GM12878 (cell line): Measurements from ENCODE around the gene CCNB3. TPM values are rescaled to one million over a fixed set of nuclear protein-coding genes. Genes with fewer than 3 reads are reported as not detected.

ENCODE experiments used
- ATAC-seq: fragments of 200-7000 bp; cut with Tn5 transposase; 3 replicates; pipeline ENCODE4 v1.9.1; 2020; ENCODE audit warnings: mild to moderate bottlenecking, moderate library complexity
- BruUV-seq: library from RNA; stranded (reverse); fragments of 400-500 nt; replicated peaks from 2 replicates; lab custom pipeline; 2021; lab: Mats Ljungman, UMichigan
- CTCF ChIA-PET: fragments of 300-600 bp; sonication (Branson Sonifier 250); formaldehyde crosslinking; extraction: SDS; loops from one replicate; lab custom pipeline; 2021; ENCODE audit warnings: inconsistent platforms; lab: Yijun Ruan, JAX
- POLR2A ChIA-PET: fragments of 350-600 bp; formaldehyde crosslinking; extraction: SDS; loops from one replicate; lab custom pipeline; 2021; ENCODE audit warnings: inconsistent platforms; lab: Charles Lee
- RAD21 ChIA-PET: fragments of 300-600 bp; sonication (Branson Sonifier 250); formaldehyde crosslinking; loops from one replicate; lab custom pipeline; 2023; ENCODE audit warnings: antibody characterized with exemption; ENCODE audit not compliant: unreplicated experiment; lab: Charles Lee
- SMC1A ChIA-PET: fragments of 300-600 bp; sonication (Branson Sonifier 250); formaldehyde crosslinking; loops from one replicate; lab custom pipeline; 2023; ENCODE audit not compliant: unreplicated experiment, uncharacterized antibody; lab: Charles Lee
- DNase-seq: peaks from one replicate; pipeline ENCODE4 v3.0.0-alpha.2; 2011; ENCODE audit warnings: low read depth, low spot score
- FAIRE-seq: peaks from 3 replicates; lab custom pipeline; 2011; peaks lifted over from hg19 to GRCh38; lab: Jason Lieb, UNC
- H2AFZ ChIP-seq: 2 replicates; pipeline ENCODE4 v1.6.0; 2011; ENCODE audit warnings: low read depth, low read length, control low read depth; ENCODE audit not compliant: control insufficient read depth
- H3K27ac ChIP-seq: 2 replicates; pipeline ENCODE4 v1.5.1; 2011; ENCODE audit warnings: control low read depth; ENCODE audit not compliant: control insufficient read depth, insufficient read depth
- H3K27me3 ChIP-seq, 2 experiments: replicated peaks in 1 of 2; 2 replicates each; pipeline versions ENCODE4 v1.6.0 to v1.6.1; 2011; ENCODE audit warnings: low read length in 1 of 2; ENCODE audit not compliant: control insufficient read depth in 2 of 2, insufficient read depth in 2 of 2
- H3K36me3 ChIP-seq, 2 experiments: 2 replicates each; pipeline ENCODE4 v1.5.1; 2011; ENCODE audit warnings: low read length in 1 of 2; ENCODE audit not compliant: control insufficient read depth in 2 of 2, insufficient read depth in 2 of 2
- H3K4me1 ChIP-seq: 2 replicates; pipeline ENCODE4 v1.6.1; 2011; ENCODE audit warnings: mild to moderate bottlenecking, low read length, moderate library complexity, mixed read lengths; ENCODE audit not compliant: control insufficient read depth, insufficient read depth
- H3K4me2 ChIP-seq: 2 replicates; pipeline ENCODE4 v1.6.0; 2011; ENCODE audit warnings: control low read depth; ENCODE audit not compliant: control insufficient read depth, insufficient read depth
- H3K4me3 ChIP-seq: fragments of 200-600 bp; sonication (generic); 2 replicates; pipeline ENCODE4 v1.5.1; 2016
- H3K79me2 ChIP-seq: 2 replicates; pipeline ENCODE4 v1.6.0; 2011; ENCODE audit warnings: low read length; ENCODE audit not compliant: control insufficient read depth, insufficient read depth
- H3K9ac ChIP-seq: 2 replicates; pipeline ENCODE4 v1.8.0; 2011; ENCODE audit warnings: low read length, control low read depth, mixed read lengths; ENCODE audit not compliant: control insufficient read depth, insufficient read depth
- H3K9me3 ChIP-seq: replicated peaks from 3 replicates; pipeline ENCODE4 v1.5.1; 2011; ENCODE audit warnings: mild to moderate bottlenecking, low read length; ENCODE audit not compliant: control insufficient read depth, insufficient read depth
- H4K20me1 ChIP-seq: 2 replicates; pipeline ENCODE4 v1.6.0; 2011; ENCODE audit not compliant: control insufficient read depth, insufficient read depth
- CBX5 ChIP-seq: sonication (generic); IDR thresholded peaks from 2 replicates; pipeline ENCODE4 v1.6.1; 2016; ENCODE audit warnings: low read depth, moderate library complexity, mild to moderate bottlenecking, inconsistent platforms
- GABPA ChIP-seq: IDR thresholded peaks from 2 replicates; pipeline ENCODE4 v1.6.1; 2014; ENCODE audit warnings: antibody characterized with exemption, low read depth, mild to moderate bottlenecking, inconsistent platforms
- POLR2A ChIP-seq: IDR thresholded peaks from 2 replicates; pipeline ENCODE4 v1.6.1; 2011; ENCODE audit warnings: low read depth, mild to moderate bottlenecking, low read length
- SRF ChIP-seq, 2 experiments: IDR thresholded peaks; 2 replicates each; pipeline ENCODE4 v1.6.1; 2011; ENCODE audit warnings: low read depth in 2 of 2, low read length in 2 of 2, mild to moderate bottlenecking in 1 of 2, moderate library complexity in 1 of 2
- ZSCAN29 ChIP-seq: fragments of 450-650 bp; IDR thresholded peaks from 2 replicates; pipeline ENCODE4 v1.6.1; 2017; ENCODE audit warnings: mild to moderate bottlenecking, moderate library complexity
- WGBS: methylation state at CpG from one replicate; pipeline ENCODE4 v1.1.6; 2016; ENCODE audit warnings: low lambda C conversion rate; ENCODE audit not compliant: insufficient replicate concordance, insufficient coverage; ENCODE audit errors: missing lambda C conversion rate; 5-methylcytosine and 5-hydroxymethylcytosine counted together
- in situ Hi-C: fragments of 300-500 bp; cut with MboI; formaldehyde crosslinking; loops from 9 replicates; pipeline ENCODE4 v1.14.3; 2018; ENCODE audit warnings: mixed read lengths
- intact Hi-C: fragments of 100-400 bp; cut with micrococcal nuclease; formaldehyde crosslinking; loops from one replicate; pipeline ENCODE4 v1.14.2; 2022; ENCODE audit not compliant: unreplicated experiment
- polyA plus RNA-seq, 11 experiments: library from polyadenylated mRNA; depleted of rRNA in 4 of 11; unstranded in 6 of 11; stranded (reverse) in 5 of 11; fragments of >200 nt; fragmentation: Nextera tagmentation in 4 of 11; fragmentation: Illumina TruSeq in 1 of 11; extraction: Ambion mirVana in 4 of 11; extraction: Trizol in 1 of 11; gene quantifications; 1 replicate in 1 of 11; 2 replicates in 10 of 11; pipeline versions ENCODE4 v1.2.1 to v1.2.3, GENCODE V29; 2011 to 2016; ENCODE audit warnings: inconsistent platforms in 2 of 11, missing spikeins in 2 of 11, low read depth in 1 of 11
- total RNA-seq, 4 experiments: library from RNA; depleted of rRNA in 3 of 4; stranded (reverse); fragments of >200 nt in 3 of 4; fragmentation: Illumina TruSeq in 1 of 4; extraction: Trizol in 1 of 4; gene quantifications; 2 replicates each; pipeline versions ENCODE4 v1.2.1 to v1.2.3, GENCODE V29; 2013 to 2021
- TF ChIP-seq, protein P1 (sequence below), 3 experiments: IDR thresholded peaks in 2 of 3; conservative IDR thresholded peaks in 1 of 3; 2 replicates each; pipeline ENCODE4 v1.5.1; 2011; ENCODE audit warnings: low read depth in 3 of 3, low read length in 3 of 3, mild to moderate bottlenecking in 3 of 3, control low read depth in 2 of 3, moderate library complexity in 2 of 3, inconsistent platforms in 1 of 3, mixed read lengths in 1 of 3; ENCODE audit not compliant: control insufficient read depth in 2 of 3, insufficient read depth in 1 of 3; ENCODE audit errors: extremely low read depth in 1 of 3
- TF ChIP-seq, protein P2 (sequence below): IDR thresholded peaks from 2 replicates; pipeline ENCODE4 v1.6.1; 2011; ENCODE audit warnings: low read depth, low read length, improper control_type of control experiment, borderline replicate concordance
- TF ChIP-seq, protein P3 (sequence below): IDR thresholded peaks from 2 replicates; pipeline ENCODE4 v1.6.1; 2012; ENCODE audit warnings: low read depth, low read length, improper control_type of control experiment

The CCNB3 gene
- total and polyA plus RNA-seq, 10 of the 15 experiments (the other 5 are each of a cell fraction or from before 2014, with no cell fraction given) = 0.09 to 0.49 (median 0.16) TPM; not detected in 3

DNA sequence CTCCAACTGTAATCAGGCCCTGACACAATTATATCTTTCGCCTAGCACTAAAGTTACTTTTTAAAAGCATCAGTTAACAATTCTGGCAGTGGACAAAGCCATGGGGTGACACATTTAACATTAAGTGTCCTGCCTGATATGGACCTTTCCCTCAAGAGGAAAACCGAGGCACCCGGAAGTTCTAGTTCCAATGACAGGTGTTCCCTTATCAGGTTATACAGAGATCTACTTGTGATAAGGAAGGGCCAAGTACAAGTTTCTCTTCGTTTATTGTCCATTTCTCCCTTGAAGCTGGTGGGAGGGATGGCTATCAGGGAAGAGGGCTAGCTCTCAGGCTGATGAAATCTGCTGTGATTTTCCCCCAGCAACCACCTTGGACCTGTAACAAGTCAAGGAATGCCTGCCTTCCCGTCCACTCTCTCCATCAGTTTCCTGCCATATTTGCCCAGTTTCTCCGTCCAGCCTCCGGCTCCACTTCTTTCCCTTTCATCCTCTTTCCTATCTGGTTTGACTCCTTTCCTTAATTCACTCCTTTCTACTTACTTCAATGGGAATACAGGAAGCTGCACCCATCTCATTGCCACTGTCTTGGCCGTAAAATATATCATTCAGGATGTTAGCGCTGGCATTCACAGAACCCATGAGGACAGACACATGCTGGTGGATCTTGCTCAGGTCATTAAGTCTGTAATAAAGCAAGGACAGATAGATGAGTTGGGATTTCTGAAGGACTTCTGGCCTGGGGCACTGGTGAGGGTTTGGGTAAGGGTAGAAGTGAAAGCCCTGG is 171.1 kb downstream of the CCNB3 start:
- TF ChIP-seq ZSCAN29 = no peak
- TF ChIP-seq POLR2A = no peak
- no peak for TF ChIP-seq CBX5
- no peak for TF ChIP-seq GABPA
- no peak for TF ChIP-seq SRF (IDR thresholded peaks at IDR 0.05; ENCODE audit: low read depth in 2 of 2, low read length in 2 of 2)
- TF ChIP-seq, protein P1, sequence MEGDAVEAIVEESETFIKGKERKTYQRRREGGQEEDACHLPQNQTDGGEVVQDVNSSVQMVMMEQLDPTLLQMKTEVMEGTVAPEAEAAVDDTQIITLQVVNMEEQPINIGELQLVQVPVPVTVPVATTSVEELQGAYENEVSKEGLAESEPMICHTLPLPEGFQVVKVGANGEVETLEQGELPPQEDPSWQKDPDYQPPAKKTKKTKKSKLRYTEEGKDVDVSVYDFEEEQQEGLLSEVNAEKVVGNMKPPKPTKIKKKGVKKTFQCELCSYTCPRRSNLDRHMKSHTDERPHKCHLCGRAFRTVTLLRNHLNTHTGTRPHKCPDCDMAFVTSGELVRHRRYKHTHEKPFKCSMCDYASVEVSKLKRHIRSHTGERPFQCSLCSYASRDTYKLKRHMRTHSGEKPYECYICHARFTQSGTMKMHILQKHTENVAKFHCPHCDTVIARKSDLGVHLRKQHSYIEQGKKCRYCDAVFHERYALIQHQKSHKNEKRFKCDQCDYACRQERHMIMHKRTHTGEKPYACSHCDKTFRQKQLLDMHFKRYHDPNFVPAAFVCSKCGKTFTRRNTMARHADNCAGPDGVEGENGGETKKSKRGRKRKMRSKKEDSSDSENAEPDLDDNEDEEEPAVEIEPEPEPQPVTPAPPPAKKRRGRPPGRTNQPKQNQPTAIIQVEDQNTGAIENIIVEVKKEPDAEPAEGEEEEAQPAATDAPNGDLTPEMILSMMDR (IDR thresholded peaks at IDR 0.05 in 2 of 3, conservative IDR thresholded peaks at IDR 0.05 in 1 of 3; ENCODE audit: control insufficient read depth in 2 of 3, extremely low read depth in 1 of 3, insufficient read depth in 1 of 3, low read depth in 3 of 3, low read length in 3 of 3) = no peak
- TF ChIP-seq, protein P2, sequence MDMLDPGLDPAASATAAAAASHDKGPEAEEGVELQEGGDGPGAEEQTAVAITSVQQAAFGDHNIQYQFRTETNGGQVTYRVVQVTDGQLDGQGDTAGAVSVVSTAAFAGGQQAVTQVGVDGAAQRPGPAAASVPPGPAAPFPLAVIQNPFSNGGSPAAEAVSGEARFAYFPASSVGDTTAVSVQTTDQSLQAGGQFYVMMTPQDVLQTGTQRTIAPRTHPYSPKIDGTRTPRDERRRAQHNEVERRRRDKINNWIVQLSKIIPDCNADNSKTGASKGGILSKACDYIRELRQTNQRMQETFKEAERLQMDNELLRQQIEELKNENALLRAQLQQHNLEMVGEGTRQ = no peak
- TF ChIP-seq, protein P3, sequence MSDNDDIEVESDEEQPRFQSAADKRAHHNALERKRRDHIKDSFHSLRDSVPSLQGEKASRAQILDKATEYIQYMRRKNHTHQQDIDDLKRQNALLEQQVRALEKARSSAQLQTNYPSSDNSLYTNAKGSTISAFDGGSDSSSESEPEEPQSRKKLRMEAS = no peak
- WGBS = 36% methylated on average over 9 of the region's 9 CpGs

More for the DNA sequence above, 171.1 kb downstream of the CCNB3 start:
- Histone ChIP-seq H3K4me2 (no peak overlapping the region), H2AFZ (no peak overlapping the region), H3K27ac (no peak overlapping the region), H3K4me1 (no peaks in the 10 kb centered on the region), H3K36me3 (no peaks in the 10 kb centered on the region), H3K79me2 (no peaks in the 10 kb centered on the region), H3K9me3 (no peaks in the 10 kb centered on the region), H3K27me3 (no peaks in the 10 kb centered on the region), H3K4me3 (no peak overlapping the region), H4K20me1 (no peaks in the 10 kb centered on the region), H3K9ac (no peak overlapping the region)
- DNase-seq = no peak
- no peak for FAIRE-seq
- SMC1A ChIA-PET = no interaction called here
- ATAC-seq = no peak
- CTCF ChIA-PET = no interaction called here
- BruUV-seq = no TSS peak
- RAD21 ChIA-PET = no interaction called here
- POLR2A ChIA-PET = no interaction called here
- intact Hi-C loops (no loop called here), in situ Hi-C loops (no loop called here)
